MCF 10A (cell line): ENCODE results near the gene B3GNT5. TPM values are rescaled to one million over a fixed set of nuclear protein-coding genes. Genes with fewer than 3 reads are reported as not detected.

Experiments
- BruUV-seq: library from RNA; stranded (reverse); fragments of 400-500 nt; replicated peaks from 2 replicates; lab custom pipeline; 2021; lab: Mats Ljungman, UMichigan
- CTCF ChIA-PET: fragments of 300-600 bp; sonication (Branson Sonifier 250); formaldehyde crosslinking; extraction: SDS; loops from one replicate; lab custom pipeline; 2021; ENCODE audit warnings: antibody characterized with exemption, inconsistent platforms; lab: Yijun Ruan, JAX
- POLR2A ChIA-PET: fragments of 300-600, 350-650 bp; sonication (Branson Sonifier 250); formaldehyde crosslinking; extraction: SDS; loops from one replicate; lab custom pipeline; 2020; ENCODE audit warnings: antibody characterized with exemption, inconsistent platforms; lab: Yijun Ruan, JAX
- DNase-seq: peaks from one replicate; pipeline ENCODE4 v3.0.0-alpha.2; 2018; ENCODE audit not compliant: unreplicated experiment
- H3K27ac Mint-ChIP-seq: one replicate; pipeline ENCODE4 v1.8.0; 2022; ENCODE audit warnings: mild to moderate bottlenecking, low read depth, mixed read lengths; ENCODE audit not compliant: unreplicated experiment
- H3K27me3 Mint-ChIP-seq: one replicate; pipeline ENCODE4 v1.8.0; 2022; ENCODE audit warnings: mixed read lengths; ENCODE audit not compliant: insufficient read depth, unreplicated experiment
- H3K36me3 Mint-ChIP-seq: one replicate; pipeline ENCODE4 v1.8.0; 2022; ENCODE audit warnings: mild to moderate bottlenecking, moderate library complexity, mixed read lengths; ENCODE audit not compliant: insufficient read depth, unreplicated experiment
- H3K4me1 Mint-ChIP-seq: one replicate; pipeline ENCODE4 v1.8.0; 2022; ENCODE audit warnings: mixed read lengths; ENCODE audit not compliant: insufficient read depth, unreplicated experiment
- H3K4me3 Mint-ChIP-seq: one replicate; pipeline ENCODE4 v1.8.0; 2022; ENCODE audit warnings: mild to moderate bottlenecking, moderate library complexity, mixed read lengths; ENCODE audit not compliant: unreplicated experiment
- H3K9me3 Mint-ChIP-seq: one replicate; pipeline ENCODE4 v1.8.0; 2022; ENCODE audit warnings: mixed read lengths; ENCODE audit not compliant: unreplicated experiment
- CTCF ChIP-seq: fragments of 200-600 bp; IDR thresholded peaks from one replicate; pipeline ENCODE4 v1.8.0; 2022; ENCODE audit warnings: antibody characterized with exemption, mild to moderate bottlenecking; ENCODE audit not compliant: unreplicated experiment
- intact Hi-C: fragments of 100-400 bp; cut with micrococcal nuclease; formaldehyde crosslinking; loops from 2 replicates; pipeline ENCODE4 v1.14.1; 2022
- total RNA-seq: library from RNA; stranded (reverse); gene quantifications from 2 replicates; pipeline ENCODE4 v1.2.3, GENCODE V29; 2022

B3GNT5 gene
- total RNA-seq, 1 experiment from 2014 or later, result 80.1 TPM

- Mint-ChIP-seq H3K27ac (peak overlapping the region; percentile 17), H3K36me3 (peaks cover 51% of the 10 kb centered on the region), H3K9me3 (no peaks in the 10 kb centered on the region), H3K4me1 (peaks cover 41% of the 10 kb centered on the region), H3K27me3 (no peaks in the 10 kb centered on the region), H3K4me3 (peak overlapping the region; percentile 19)
- TF ChIP-seq CTCF, result no peak
- ChIA-PET POLR2A (interaction anchor here (0.5 to 9.5 kb wide), 16 partner anchors 10 to 96 kb away, joined by 3 to 140 read pairs (median 6); partner anchors contain the start of gene B3GNT5), CTCF (interaction anchor here (1.1 to 1.3 kb wide), 2 partner anchors 10 to 107 kb away, joined by 3 to 7 read pairs; no protein-coding TSS in a partner anchor)
- BruUV-seq, result no TSS peak
- intact Hi-C loops, result no loop called here
- peak; percentile 77 for DNase-seq
These were observed 22.4 kb downstream of the B3GNT5 start for GRCh38 chr3:183275418-183275817.

GRCh38 chr3:183275937-183276336, 22.9 kb downstream of the B3GNT5 start:
- peaks cover 39% of the 10 kb centered on the region for H3K4me1 Mint-ChIP-seq
- peak overlapping the region; percentile 17 for H3K27ac Mint-ChIP-seq
- CTCF ChIA-PET, result interaction anchor here (0.6 kb wide), 1 partner anchor 20 kb away, joined by 3 read pairs; no protein-coding TSS in a partner anchor
- H3K36me3 Mint-ChIP-seq, result peaks cover 51% of the 10 kb centered on the region
- POLR2A ChIA-PET, result interaction anchor here (0.9 to 9.5 kb wide), 9 partner anchors 9 to 107 kb away, joined by 3 to 140 read pairs (median 6); partner anchors contain the start of gene B3GNT5
- no peak overlapping the region for H3K4me3 Mint-ChIP-seq
- no peak for DNase-seq
- H3K27me3 Mint-ChIP-seq, result no peaks in the 10 kb centered on the region
- BruUV-seq, result no TSS peak
- no peaks in the 10 kb centered on the region for H3K9me3 Mint-ChIP-seq
- intact Hi-C loops, result no loop called here
- no peak for TF ChIP-seq CTCF

- H3K4me1 Mint-ChIP-seq, result peaks cover 35% of the 10 kb centered on the region
- BruUV-seq, result no TSS peak
These were observed 24.2 kb downstream of the B3GNT5 start for GRCh38 chr3:183277260-183277659.

More at GRCh38 chr3:183277260-183277659, 24.2 kb downstream of the B3GNT5 start:
- ChIA-PET POLR2A (interaction anchor here (0.6 to 9.5 kb wide), 4 partner anchors 11 to 93 kb away, joined by 4 to 140 read pairs (median 12); partner anchors contain the start of gene B3GNT5), CTCF (no interaction called here)
- peaks cover 38% of the 10 kb centered on the region for H3K36me3 Mint-ChIP-seq
- intact Hi-C loops, result no loop called here
- no peaks in the 10 kb centered on the region for H3K27me3 Mint-ChIP-seq
- DNase-seq, result no peak
- H3K4me3 Mint-ChIP-seq, result no peak overlapping the region
- H3K27ac Mint-ChIP-seq, result no peak overlapping the region
- TF ChIP-seq CTCF, result no peak
- H3K9me3 Mint-ChIP-seq, result no peaks in the 10 kb centered on the region
